H54 (cell line): ENCODE data around the gene TTC9.
"Not testable (repeated sequence)": the region's sequence is repeated elsewhere in the genome, so short reads cannot be mapped to it uniquely, and the experiment has no call there.

Source experiments
- DNase-seq: peaks from one replicate; pipeline ENCODE4 v3.0.0; 2011; ENCODE audit warnings: low spot score, mixed read lengths; ENCODE audit not compliant: insufficient read length
- FAIRE-seq: peaks from 3 replicates; lab custom pipeline; 2011; peaks lifted over from hg19 to GRCh38; lab: Jason Lieb, UNC
- POLR2A ChIP-seq: IDR thresholded peaks from 2 replicates; pipeline ENCODE4 v1.6.1; 2011; ENCODE audit warnings: low read depth, mild to moderate bottlenecking, low read length

TTC9 gene

DNA sequence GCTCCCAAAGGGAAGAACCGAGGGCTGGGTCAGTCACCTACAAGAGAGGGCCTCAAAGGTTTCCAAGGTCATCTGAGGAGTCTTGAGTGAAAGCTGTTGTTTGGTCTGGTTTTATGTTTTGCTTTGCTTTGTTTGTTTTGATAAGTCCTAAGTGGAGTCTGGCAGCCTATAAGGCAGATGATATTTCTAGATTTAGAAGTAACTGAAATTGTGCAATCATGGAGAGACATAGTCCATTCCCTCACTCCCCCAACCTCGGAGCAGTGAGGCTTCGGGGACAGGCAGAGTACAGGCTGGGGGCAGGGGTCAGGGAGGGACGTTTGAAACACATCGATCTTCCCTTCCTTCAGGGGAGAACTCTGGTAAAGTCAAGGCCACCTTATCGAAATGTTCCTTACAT, 42.3 kb downstream of the TTC9 start:
- TF ChIP-seq POLR2A: no peak
- DNase-seq: no peak
- no peak for FAIRE-seq

DNA sequence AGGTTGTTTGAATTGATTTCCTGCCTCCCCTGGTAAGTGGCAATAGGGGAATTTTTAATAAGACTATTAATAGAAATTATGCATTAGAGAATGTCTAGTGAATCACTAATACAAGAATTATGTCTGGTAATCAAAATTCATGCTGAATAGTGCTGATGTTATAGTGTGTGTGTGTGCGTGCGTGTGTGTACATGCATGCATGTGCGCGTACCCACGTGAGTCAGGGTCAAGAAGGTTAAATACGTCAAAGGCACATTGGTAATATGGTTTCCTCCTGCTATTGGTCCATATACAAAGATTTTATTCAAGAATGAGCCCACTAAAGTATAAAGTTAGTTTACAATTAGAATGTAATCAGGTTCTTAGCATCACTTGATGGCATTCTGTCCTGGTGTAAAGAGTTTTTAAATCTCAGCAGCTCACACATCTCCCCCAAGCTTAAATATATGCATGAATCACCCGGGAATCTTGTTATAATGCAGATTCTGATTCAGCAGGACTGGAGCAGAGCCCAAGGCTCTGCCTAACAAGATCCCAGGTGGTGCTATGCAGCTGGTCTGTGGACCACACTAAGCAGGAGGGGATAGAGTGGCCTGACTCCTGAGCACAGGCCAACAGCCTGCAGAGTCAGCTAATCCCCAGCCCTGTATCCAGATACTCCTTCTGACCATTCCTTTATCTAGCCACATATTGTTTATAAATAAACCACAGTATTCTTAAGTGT, 43.9 kb downstream of the TTC9 start:
- no peak for DNase-seq
- no peak for TF ChIP-seq POLR2A
- no peak for FAIRE-seq

DNA sequence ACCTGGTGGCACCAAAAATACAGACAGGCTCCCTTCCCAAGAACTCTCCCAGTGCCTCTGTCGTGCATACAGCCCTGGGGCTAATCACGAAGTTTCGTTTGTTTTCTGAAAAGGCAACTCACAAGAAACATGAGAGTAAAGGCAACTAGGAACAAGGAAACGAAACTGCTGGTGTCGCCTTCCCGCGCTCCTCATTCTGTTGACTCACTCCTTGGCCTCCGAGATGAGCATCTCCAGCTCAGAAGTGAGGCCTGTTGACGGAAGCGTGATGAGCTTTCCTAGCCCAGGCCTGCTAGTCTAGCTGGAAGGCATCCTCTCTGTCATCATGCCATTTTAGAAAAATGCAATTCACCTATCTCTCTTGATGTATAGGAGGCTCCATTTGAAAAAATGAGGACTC, 50.5 kb downstream of the TTC9 start:
- no peak for DNase-seq
- FAIRE-seq: no peak
- no peak for TF ChIP-seq POLR2A

GRCh38 chr14:70696026-70696425, 54.3 kb downstream of the TTC9 start:
- no peak for DNase-seq
- no peak for TF ChIP-seq POLR2A
- FAIRE-seq: no peak

GRCh38 chr14:70697701-70698100, 56.0 kb downstream of the TTC9 start:
- FAIRE-seq: no peak
- DNase-seq: no peak
- no peak for TF ChIP-seq POLR2A

- no peak for TF ChIP-seq POLR2A
- DNase-seq (peak; percentile 21), FAIRE-seq (peak; percentile 53)
Measured at GRCh38 chr14:70698288-70698687, 56.6 kb downstream of the TTC9 start.

GRCh38 chr14:70699646-70700045, 57.9 kb downstream of the TTC9 start:
- no peak for FAIRE-seq
- no peak for TF ChIP-seq POLR2A
- no peak for DNase-seq

GRCh38 chr14:70700955-70701585, 59.4 kb downstream of the TTC9 start:
- FAIRE-seq (no peak), DNase-seq (no peak)
- no peak for TF ChIP-seq POLR2A

DNA sequence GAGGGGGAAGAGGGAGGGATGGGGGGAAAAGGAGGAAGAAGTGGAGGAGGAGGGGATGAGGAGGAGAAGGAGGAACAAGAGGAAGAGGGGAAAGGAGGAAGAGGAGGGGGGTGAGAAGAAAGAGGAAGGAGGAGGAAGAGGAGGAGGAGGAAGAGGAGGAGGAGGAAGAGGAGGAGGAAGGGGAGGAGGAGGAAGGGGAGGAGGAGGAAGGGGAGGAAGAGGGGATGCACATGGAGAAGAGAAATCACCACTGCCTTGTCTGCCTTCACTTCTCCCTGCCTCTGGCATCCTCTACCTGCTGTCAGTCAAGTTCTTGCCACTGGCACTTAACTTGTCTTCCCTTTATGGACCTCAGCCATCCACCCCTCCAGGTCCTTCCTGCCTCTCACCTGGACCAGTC, 59.9 kb downstream of the TTC9 start:
- FAIRE-seq (no peak), DNase-seq (no peak)
- no peak for TF ChIP-seq POLR2A

DNA sequence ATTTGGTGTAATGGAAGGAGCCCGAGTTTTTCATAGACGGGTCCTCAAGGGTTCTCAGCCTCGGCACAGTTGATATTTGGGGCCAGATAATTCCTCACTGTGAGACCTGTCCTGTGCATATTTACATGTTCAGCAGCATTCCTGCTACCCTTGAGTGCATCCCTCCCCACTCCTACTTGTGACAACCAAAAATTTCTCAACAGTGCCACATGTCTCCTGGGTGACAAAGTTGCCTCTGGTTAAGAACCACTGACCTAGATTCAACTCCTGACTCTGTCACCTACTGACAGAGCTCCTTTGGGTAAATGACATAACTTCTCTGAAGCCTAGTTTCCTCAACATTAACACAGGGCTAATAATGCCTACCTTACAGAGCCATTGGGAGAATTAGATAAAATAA, 60.4 kb downstream of the TTC9 start:
- no peak for TF ChIP-seq POLR2A
- FAIRE-seq (no peak), DNase-seq (no peak)

DNA sequence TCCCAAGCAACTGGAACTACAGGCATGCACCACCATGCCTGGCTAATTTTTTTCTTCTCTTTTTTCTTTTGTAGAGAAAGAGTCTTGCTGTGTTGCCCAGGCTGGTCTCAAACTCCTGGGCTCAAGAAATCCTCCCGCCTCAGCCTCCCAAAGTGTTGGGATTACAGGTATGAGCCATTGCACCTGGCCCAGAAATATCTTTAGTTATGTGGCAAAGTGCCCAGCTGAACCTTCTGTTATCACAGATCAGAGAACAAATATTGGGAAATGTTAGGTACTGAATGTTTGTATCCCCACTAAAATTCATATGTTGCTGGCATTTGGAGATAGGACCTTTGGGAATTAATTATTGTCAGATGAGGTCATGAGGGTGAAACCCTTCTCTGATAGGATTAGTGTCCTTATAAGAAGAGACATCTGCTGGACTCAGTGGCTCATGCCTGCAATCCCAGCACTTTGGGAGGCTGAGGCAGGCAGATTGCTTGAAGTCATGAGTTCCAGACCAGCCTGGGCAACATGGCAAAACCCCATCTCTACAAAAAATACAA, 62.0 kb downstream of the TTC9 start:
- not testable (repeated sequence) for DNase-seq, FAIRE-seq

DNA sequence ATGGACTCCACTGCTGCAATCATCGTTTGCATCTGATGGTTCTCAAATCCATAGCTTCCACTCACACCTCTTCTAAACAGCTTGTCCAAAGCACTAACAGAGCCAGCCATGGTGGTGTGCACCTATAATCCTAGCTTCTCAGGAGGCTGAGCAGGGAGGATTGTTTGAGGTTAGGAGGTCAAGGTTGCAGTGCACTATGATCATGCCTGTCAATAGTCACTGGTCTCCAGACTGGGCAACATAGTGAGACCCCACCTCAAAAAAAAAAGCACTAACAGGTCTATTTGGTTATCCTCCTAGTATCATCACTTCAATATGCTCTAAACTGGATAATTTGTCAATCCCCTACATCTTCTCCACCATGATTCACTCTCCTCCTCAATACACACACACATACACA, 63.2 kb downstream of the TTC9 start:
- no peak for FAIRE-seq
- TF ChIP-seq POLR2A: no peak
- DNase-seq: no peak

GRCh38 chr14:70706177-70706576, 64.5 kb downstream of the TTC9 start:
- no peak for FAIRE-seq
- DNase-seq: no peak
- no peak for TF ChIP-seq POLR2A

- DNase-seq: peak; percentile 67
- TF ChIP-seq POLR2A: no peak
- FAIRE-seq: peak; percentile 86
Measured at GRCh38 chr14:70707138-70708038, 65.7 kb downstream of the TTC9 start.
